ENCODE measurements around the gene GFOD1.

DNA sequence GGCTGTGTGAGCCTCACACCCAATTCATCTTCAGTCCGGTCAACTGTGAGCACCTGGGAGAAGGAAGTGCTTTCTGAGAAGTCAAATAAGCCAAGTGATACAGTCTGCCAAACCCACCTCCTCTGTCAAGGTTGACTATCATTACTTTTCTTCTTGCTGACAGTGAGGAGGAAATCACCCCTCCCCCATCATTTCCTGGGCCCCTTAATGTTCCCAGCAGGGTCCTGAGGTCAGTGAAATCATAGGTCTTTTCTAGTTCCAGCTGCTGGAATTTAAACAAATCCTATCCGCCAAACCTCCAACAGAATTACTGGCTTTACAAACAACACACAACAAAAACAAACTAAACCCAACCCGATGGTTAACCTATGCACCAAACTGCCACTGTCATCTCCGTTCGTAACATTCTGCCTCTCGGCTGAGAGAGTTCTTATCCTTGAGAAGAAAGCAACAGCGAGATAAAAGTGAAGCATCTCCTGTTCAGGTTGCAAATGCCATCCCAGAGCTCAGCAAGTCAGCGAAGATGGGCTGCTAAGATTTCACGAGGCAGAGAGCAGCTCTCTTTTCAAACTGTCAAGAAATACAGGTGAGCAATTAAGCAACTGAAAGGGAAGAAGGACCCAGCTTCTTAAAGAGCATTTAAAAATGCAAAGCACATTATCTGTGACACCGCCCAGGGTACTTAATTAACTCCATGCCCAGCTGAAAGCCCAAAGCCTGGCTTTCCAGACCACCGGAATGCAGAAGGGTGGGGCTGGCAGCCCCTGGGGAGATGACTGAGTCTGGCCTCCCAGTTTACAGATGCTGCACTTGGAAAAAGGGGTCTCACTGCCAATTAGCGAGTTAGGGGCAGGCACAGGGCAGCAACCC is 24.7 kb downstream of the GFOD1 start:
- TF ChIP-seq, protein P1, sequence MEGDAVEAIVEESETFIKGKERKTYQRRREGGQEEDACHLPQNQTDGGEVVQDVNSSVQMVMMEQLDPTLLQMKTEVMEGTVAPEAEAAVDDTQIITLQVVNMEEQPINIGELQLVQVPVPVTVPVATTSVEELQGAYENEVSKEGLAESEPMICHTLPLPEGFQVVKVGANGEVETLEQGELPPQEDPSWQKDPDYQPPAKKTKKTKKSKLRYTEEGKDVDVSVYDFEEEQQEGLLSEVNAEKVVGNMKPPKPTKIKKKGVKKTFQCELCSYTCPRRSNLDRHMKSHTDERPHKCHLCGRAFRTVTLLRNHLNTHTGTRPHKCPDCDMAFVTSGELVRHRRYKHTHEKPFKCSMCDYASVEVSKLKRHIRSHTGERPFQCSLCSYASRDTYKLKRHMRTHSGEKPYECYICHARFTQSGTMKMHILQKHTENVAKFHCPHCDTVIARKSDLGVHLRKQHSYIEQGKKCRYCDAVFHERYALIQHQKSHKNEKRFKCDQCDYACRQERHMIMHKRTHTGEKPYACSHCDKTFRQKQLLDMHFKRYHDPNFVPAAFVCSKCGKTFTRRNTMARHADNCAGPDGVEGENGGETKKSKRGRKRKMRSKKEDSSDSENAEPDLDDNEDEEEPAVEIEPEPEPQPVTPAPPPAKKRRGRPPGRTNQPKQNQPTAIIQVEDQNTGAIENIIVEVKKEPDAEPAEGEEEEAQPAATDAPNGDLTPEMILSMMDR (conservative IDR thresholded peaks at IDR 0.05; ENCODE audit: low read depth, low read length) = no peak
- no peak for TF ChIP-seq EZH2 (IDR thresholded peaks at IDR 0.05; ENCODE audit: borderline replicate concordance, low read depth, low read length, poor library complexity, severe bottlenecking)
